Activated CD4-positive, alpha-beta T cell treated with anti-CD3 and anti-CD28 coated beads for 1 hour (primary cell): ENCODE results near the gene ADO.

ENCODE experiments used
- DNase-seq: peaks from one replicate; pipeline ENCODE4 v3.0.0-alpha.2; 2020

Gene ADO

DNA sequence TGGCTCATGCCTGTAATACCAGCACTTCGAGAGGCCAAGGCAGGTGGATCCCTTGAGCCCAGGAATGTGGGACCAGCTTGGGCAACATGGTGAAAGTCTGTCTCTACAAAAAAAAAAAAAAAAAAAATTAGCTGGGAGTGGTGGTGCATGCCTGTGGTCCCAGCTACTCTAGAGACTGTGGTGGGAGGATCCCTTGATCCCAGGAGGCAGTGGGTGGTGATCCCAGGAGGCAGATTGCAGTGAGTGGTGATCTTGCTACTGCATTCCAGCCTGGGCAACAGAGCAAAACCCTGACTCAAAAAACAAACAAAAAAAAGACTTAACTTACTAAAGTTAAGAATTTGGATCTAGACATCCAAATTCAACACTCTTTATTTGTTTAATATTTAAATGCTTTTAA lies 10.2 kb upstream of the ADO start:
- no peak for DNase-seq

DNA sequence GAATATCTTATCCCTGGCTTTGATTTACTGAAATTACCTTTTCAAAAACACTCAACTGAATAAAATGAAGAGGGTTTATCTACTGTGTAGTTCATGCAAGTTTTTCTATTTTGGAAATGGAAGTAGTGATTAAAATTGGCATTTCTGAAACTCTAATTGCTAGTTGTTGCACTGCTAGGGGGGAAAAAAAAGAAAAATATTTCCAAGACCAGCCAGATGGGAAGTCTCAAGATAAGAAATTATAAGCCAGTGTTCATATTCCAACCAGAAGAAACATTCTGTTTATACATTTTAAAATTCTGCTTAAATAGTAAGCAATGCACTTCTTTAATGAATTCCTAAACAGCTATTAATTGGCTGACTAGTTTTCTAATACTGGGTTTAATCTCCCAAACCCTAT lies 9.4 kb upstream of the ADO start:
- DNase-seq, result no peak

DNA sequence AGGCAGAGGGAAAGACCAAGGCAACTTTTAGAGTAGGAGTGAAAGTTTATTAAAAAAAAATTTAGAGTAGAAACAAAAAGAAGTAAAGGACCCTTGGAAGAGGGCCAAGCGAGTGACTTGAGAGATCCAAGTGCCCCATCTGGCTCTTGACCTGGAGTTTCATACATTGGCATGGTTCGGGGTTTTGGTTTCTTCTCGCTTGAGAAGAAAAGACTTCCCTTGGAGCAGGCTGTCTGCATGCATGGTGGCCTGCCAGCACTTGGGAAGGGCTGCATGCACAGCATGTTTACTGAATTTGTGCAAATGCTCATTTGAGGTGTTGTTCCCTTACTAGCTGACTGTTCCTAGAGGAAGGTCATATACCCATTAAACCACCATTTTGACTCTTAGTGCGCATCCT lies 8.8 kb upstream of the ADO start:
- no peak for DNase-seq

DNA sequence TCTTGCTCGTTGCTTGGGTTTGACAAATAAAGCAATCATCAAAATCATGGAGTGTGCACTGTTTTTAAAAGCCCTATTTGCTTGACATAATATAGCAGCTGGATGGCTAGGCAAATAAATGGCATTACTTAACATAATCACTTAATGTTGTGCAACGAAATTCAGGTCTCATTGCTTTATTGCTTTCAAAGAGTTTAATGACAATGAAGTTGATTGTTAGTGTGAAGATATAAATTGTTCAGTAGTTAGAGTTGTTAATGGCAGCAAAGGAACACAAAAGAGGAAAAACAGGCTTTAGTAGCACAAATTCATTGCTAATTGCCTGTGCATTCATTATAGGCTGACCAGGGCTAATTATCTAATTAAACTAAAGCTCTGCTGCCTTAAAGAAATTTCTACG lies 7.6 kb upstream of the ADO start:
- DNase-seq, result no peak

DNA sequence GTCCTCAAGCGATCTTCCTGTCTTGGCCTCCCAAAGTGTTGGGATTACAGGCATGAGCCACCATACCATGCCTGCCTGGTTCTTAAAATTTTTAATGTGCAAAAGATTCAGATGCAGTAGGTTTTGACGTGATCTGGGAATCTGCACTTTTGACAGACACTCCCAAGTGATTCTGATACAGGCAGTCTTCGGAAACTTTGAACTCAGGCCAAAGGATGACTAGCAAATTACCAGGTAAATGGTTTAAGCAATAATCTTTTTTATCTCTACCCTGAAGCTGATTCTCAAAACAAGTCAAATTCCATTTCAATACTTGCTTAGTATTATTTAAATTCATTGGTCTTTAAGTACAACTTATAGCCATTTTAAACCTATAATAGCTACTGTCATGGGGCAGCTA lies 2.6 kb upstream of the ADO start:
- no peak for DNase-seq

DNA sequence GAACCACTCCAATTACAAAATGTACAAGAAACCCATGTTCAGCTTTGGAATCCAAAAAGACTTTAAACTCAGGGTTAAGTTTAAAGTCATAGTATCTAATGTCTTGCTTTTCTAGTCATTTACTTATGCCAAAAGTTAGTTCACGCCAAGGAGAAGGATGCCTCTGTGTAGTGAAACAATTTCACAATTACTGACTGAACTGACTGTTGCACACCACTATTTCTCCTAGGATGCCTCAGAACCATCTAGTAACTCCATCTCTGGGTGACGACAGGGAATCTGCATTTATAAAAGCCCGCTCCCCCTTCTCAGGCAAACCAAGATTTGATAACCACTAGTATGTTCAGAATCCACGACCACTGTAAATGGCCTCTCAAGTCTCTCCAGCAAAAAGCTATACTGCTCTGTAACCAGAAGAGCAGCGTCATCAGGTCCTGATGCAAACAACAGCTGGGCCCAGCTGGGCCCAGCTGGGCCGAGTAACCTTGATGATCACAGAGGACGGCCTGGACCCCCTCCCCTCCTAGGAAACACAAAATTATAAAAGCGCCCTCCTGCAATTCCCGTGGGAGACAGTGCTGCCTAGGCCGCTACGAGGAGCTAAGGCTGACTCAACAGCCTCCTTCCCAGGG lies 680 bp upstream of the ADO start:
- no peak for DNase-seq

DNA sequence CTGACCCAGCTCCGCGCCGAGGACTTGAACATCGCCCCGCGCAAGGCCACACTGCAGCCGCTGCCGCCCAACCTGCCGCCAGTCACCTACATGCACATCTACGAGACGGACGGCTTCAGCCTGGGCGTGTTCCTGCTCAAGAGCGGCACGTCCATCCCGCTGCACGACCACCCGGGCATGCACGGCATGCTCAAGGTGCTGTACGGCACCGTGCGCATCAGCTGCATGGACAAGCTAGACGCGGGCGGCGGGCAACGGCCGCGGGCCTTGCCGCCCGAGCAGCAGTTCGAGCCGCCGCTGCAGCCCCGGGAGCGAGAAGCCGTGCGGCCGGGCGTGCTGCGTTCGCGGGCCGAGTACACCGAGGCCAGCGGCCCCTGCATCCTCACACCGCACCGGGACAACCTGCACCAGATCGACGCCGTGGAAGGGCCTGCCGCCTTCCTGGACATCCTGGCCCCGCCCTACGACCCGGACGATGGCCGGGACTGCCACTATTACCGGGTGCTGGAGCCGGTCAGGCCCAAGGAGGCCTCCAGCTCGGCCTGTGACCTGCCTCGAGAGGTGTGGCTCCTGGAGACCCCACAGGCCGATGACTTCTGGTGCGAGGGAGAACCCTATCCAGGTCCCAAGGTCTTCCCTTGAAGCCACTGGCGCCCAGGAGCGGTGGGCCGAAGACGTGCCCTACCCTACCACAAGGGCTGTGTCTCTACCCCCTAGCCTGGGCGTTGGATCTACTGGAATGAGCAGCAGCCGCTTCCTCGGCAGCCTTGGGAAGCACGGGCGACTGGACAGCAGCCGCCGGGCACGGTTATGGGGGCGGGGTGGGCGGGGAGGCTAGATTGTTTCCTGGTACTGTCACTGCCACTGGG lies 945 bp downstream of the ADO start:
- DNase-seq, result peak; percentile 12

DNA sequence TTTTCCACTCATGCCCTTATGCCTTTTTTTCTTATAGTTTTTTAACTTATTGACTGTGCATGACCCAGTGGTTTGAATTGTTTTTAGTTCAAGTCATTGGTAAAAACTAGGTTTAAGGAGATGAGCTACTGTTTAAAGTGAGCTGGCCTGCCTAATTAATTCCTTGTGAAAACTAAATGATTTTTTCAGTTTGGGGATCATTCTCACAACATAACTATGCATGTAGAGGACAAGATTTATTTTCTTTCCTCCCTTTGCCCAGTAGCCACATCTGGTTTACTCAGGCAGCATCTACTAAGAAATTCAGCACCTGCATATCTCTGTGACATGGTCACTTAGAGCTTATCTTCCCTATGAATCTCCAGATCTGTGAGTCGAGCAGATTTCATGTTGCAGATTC lies 1.7 kb downstream of the ADO start:
- DNase-seq, result no peak

DNA sequence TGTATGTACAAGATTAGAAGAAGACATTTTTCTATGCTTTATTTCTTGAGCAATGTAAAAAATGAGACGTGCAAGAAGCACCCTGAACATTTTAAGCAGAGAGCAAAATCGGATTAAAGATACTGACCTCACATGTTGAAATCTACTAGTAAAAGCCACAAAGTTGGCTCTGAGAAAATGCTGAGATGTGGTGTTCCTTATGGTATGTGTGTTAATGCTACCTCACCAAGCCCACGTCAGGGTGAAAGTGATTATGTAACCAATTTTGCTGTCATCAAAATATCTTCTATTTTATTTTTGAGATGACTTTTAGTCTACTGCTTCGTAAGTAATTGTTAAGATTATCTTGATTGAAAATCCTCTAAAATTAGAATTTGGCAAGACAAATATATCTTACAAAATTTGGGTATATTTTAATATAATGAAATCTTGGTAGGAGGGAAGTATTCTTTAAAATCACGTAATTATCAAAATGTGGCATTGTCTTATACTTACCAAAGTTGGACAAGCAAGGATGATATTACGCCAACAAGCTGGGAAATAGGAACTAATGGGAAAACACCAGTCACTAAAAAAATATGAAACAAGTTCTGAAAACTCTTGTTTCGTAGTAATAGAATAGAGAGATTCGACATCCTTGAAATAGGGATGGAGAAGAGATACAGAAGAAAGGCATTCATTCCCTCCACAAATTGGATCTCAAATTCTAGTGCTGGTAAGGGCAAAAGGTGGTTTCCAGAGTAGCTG lies 5.8 kb downstream of the ADO start:
- no peak for DNase-seq

DNA sequence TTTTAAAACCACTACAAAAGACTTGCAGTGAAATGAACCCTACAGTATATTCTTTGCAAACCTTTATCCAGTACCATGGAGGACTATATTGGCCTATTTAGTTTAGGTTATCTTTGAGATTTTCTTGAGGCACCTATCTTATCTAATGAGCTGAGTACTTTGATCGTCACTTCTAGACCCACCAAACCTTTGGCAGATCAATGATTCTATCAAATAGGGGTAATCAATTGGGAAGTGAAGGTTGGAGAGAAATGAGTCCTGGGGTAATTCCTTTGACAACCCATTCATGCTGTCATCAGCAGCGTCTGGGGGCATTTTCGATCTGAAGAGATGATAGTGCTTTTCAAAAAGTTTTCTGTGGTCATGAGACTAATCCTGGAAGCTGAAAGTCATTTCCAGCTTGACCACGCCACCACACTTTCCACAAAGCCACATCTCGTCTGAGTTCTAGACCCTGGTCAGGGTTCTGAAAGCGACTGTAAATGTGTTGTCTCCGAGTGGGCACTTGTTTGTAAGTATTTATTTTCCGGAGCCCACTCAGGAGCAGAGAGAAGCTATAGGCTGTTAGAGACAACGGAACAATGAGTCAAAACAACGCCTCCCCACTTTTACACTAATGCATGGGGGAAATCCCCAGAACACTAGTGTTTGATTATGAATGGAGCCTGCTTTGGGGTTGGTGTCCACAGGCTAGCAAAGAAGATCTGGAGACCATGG lies 6.8 kb downstream of the ADO start:
- DNase-seq, result peak; percentile 59

DNA sequence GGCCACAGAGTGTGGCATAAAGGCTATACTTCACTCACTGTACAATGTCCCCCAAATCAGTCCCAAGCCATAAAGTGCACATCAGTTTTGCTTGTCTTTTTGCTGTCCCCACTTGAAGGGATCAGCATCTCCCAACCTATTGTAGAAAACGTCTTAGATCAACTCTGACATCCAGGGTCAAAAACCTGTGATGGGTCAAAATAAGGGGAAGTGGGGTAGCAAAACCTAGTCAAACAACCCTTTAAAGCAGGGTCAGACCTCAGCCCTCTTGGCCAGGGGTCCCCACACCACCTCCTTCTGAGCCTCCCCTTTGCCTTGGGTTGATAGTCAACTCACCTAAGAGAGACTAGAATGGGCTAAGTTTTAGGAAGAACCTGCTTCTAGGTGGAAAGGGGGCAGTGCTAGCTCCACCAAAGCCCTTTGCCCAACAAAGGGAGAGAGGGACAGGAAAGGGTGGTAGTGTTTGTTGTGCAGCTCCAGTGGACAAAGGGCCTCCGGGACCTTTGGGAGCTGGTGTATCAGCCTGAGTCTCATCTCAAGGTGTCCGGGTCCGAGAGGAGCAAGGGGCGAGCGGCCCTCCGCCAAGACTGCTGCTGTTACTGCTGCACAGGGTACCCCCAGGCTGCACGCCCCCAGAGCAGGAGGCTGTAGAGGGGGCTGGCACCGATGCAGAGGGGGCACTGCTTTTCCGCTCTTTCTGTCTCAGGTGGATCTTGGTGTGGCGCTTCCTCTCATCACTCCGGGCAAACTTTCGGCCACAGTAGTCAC lies 8.3 kb downstream of the ADO start:
- DNase-seq, result peak; percentile 41

DNA sequence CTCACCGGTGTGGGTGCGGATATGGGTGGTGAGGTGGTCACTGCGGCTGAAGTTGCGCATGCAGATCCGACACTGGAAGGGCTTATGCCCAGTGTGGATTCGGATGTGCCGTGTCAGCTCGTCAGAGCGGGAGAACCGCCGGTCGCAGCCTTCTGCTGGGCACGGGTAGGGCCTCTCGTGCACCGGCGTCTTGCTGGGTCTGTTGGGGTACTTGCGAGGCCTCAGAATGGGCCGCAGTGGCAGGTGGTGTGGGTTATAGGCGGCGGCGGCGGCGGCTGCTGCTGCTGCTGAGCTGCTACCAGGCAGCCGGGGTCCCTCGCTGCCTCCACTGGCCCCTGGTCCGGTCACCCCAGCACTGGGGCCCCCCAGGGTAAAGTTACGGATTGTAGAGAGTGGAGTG lies 8.9 kb downstream of the ADO start:
- DNase-seq, result peak; percentile 46

DNA sequence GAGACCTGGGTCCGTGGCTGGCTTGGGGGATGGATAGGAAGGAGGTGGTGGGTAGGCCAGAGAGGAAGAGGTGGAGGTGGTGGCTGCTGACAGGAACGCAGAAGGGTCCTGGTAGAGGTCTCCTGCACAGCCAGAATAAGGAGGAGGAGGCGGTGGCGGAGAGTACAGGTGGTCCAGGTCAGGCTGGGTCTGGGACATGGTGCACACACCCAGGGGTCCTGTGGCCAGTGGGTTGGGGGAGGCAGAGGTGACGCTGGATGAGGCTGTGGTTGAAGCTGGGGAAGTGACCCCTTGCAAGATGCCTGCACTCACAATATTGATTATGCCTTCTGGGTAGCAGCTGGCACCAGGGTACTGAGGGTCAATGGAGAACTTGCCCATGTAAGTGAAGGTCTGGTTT lies 9.5 kb downstream of the ADO start:
- no peak for DNase-seq

DNA sequence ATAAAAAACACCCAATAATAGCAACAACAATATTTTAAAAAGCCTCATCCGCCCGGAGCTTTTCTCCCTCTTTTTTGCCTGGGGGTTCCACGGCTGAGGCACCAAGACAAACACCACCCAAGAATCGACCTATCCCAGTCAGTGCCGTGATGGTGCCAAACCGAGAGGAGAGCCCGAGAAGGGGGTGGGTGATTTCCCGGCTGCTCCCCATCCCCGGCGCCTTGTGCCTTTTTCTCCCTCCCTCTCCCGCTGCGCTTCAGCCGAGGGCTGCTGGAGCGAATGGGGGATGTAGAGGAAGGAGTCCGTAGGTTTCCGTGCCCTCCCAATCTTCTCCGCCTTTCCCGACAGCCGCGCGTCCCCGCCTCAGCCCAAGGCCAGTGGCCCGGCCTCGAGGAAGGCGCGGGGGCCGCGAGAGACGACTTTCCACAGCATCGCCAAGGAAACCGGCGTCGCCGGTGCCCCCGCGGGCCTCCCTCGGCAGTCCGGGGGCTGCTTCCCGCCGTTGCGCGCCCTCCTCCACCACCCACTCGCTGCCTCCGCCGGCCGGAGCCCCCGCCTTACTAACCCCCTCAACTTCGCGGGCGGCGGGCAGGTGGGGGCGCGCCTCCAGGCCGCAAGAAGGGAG lies 10.3 kb downstream of the ADO start:
- no peak for DNase-seq

DNA sequence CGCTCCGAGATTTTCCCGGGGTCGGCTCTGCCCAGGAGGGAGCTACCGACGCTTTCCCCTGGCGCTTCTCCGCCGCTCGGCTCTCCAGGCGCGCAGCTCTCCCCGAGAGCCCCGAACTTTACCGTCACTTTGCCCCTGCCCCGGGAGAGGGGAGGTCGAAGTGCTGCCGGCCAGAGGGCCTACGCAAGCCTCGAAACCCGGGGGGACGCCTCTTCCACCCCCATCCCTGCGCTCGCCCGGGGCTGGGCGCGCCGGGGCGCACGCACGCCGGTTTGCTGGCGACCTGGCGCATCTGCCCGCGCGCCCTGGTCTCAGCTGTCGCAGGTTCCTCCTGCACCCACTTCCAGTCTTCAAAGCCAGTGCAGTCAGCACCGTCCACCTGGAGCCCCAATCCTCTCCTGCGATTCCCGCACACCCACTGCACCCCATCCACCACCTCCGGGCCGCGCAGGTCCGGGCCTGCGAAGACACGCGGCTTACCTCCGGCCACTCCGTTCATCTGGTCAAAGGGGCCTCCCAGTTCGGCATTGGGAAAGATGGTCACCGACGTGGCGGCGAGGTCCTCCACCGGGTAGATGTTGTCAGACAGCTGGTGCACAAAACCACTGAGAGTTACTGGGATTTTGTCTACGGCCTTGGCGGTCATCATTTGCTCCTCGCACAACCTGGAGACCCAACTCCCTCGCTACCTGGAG lies 11.0 kb downstream of the ADO start:
- peak; percentile 45 for DNase-seq

DNA sequence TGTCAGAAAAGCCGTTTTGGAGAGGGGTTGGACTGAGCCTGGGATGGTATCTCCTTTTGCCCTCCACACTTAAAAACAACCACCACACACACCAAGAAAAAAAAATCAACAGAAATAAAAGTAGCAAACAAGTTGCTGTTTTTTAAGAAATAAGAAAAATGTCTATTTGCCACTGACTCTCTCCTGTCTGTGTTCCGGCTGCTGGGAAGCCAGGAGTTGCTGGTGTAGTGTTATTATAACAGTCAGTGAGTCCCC lies 11.5 kb downstream of the ADO start:
- DNase-seq, result no peak

DNA sequence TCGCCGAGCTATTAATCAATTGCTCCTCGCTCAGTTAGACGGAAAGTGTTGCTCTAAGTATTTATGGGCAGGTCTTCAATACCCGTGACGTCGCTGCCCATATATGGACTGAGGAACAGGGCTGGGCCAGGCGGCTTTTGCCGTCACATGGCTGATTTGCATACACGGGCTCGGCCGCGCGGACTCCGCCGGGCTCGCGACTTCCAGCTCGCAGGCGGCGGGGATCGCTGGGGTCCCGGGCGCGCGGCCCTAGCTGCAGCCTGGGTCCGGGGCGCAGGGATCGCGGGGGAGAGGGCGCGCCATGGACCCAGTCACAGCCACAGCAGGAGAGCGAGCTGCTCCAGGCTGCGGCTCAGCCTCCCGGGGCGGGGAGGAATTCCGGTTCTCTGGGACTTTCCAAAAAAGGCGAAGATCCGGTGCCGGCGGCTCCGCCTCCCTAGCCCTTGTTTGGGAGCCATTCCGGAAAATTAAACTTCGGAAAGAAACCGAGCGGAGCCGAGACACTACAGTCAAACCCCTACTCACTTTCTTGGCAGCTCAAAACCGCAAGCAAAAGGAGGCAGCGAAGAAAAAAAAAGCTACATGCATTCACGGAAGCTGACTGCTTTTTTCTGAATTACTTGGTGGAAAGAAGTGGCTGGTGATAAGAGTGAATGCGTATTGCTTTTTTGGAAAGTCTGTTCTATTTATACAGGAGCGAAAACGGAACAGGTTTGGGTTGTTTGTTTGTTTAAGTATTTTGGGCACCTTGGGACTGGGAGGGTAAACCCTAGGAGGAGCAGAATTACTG lies 12.0 kb downstream of the ADO start, which contains the start of gene EGR2:
EGR2 (minus strand) TSS at position 36 of the 790 bp plus-strand sequence. CDS start 337 bp downstream, outside the sequence.
- DNase-seq, result peak; percentile 94

DNA sequence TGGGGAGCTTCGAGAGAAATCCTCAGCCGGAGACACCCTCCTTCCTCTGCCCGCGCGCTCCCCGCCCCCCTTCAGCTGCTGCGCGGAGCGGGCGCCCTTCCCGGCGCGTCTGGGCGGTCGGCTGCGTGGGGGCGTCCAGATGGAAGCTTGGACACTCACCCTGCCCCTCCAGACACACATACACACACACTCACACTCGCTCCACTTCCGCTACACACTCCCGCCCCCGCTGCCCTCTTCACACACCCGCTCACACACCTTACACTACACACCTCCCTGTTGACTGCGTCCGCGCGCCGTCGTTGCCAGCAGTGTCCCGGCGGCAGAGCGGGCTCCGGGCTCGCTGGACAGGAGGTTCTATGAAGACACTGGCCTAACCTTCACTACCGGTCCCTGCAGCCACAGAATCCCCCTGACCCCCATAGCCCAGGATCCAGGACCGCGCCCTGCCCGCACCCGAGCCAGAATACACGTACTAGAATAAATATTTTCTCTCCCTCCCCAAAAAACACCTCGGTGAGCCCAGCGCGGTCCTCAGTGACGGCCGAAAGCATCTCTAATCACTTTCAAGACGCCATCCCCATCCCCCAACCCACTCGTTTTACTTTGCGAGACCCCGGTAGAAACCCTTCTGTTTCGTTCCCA lies 12.7 kb downstream of the ADO start:
- DNase-seq, result peak; percentile 60

DNA sequence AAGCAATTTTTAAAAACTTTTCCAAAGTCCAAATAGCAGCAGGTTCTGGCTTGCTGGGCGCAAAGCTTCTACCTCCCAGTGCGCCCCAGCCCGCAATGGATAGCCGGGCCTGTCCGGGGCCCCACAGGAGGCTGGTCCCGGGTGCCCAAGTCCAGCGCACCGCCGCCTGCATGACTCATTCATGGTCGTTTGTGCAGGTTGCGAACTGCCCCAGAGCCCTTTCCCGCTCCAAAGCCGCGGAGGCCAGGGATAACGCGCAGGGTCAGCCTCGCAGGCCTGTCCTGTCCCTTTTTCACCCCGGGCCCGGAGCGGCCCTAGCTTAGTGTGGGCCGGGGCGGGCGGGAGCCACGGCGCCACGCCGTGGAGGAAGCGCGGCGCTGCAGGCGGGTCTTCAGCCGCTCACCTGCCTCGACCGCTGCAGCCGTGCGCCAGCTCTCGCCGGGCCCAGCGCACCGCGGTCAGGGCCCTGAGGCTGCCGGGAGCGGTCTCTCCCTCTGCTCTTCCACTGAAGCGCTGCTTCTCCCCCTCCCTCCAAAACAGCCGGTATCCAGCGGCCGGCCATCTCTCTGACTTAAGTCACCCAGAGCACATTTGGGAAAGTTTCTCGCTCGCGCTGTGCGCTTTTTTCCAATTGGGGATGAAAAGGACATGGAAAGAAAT lies 13.4 kb downstream of the ADO start:
- DNase-seq, result peak; percentile 53
